IMR-90 (cell line): Measurements from ENCODE around the gene INSM1. TPM values are rescaled to one million over a fixed set of nuclear protein-coding genes. Genes with fewer than 3 reads are reported as not detected.

ENCODE experiments used
- ATAC-seq: fragments of 200-7000 bp; cut with Tn5 transposase; 2 replicates; pipeline ENCODE4 v1.9.1; 2020; ENCODE audit warnings: low read depth, mild to moderate bottlenecking, moderate library complexity
- BruUV-seq: library from RNA; stranded (reverse); fragments of 400-500 nt; replicated peaks from 2 replicates; lab custom pipeline; 2021; lab: Mats Ljungman, UMichigan
- CTCF ChIA-PET: fragments of 300-600 bp; formaldehyde crosslinking; extraction: SDS; loops from one replicate; lab custom pipeline; 2021; ENCODE audit warnings: antibody characterized with exemption; lab: Yijun Ruan, JAX
- POLR2A ChIA-PET: fragments of 300-600 bp; sonication (Branson Sonifier 250); formaldehyde crosslinking; loops from one replicate; lab custom pipeline; 2022; ENCODE audit warnings: antibody characterized with exemption; ENCODE audit not compliant: unreplicated experiment; lab: Charles Lee
- DNase-seq: peaks from one replicate; pipeline ENCODE4 v3.0.0; 2013
- H2AFZ ChIP-seq: replicated peaks from 2 replicates; pipeline ENCODE3; 2013; ENCODE audit warnings: low read length, mild to moderate bottlenecking; ENCODE audit not compliant: poor library complexity
- H2AK5ac ChIP-seq: 2 replicates; pipeline ENCODE4 v1.6.1; 2013; ENCODE audit warnings: low read depth, low read length, inconsistent platforms
- H2AK9ac ChIP-seq: replicated peaks from 2 replicates; pipeline ENCODE3; 2013; ENCODE audit warnings: mild to moderate bottlenecking, low read depth, low read length, moderate library complexity; ENCODE audit not compliant: poor library complexity
- H2BK120ac ChIP-seq: 2 replicates; pipeline ENCODE4 v1.6.1; 2013; ENCODE audit warnings: low read depth, low read length, inconsistent platforms
- H2BK15ac ChIP-seq: 3 replicates; pipeline ENCODE4 v1.6.1; 2013; ENCODE audit warnings: low read depth, low read length, inconsistent platforms
- H2BK20ac ChIP-seq: 2 replicates; pipeline ENCODE4 v1.6.1; 2013; ENCODE audit warnings: low read depth, mild to moderate bottlenecking, inconsistent platforms, low read length, moderate library complexity
- H2BK5ac ChIP-seq: 2 replicates; pipeline ENCODE4 v1.6.1; 2013; ENCODE audit warnings: mild to moderate bottlenecking, low read depth, low read length, inconsistent platforms; ENCODE audit not compliant: poor library complexity, severe bottlenecking
- H3K14ac ChIP-seq: replicated peaks from 2 replicates; pipeline ENCODE4 v1.6.1; 2013; ENCODE audit warnings: low read depth, low read length, inconsistent platforms
- H3K18ac ChIP-seq: 2 replicates; pipeline ENCODE4 v1.6.1; 2013; ENCODE audit warnings: low read depth, low read length, control low read depth
- H3K23ac ChIP-seq: 2 replicates; pipeline ENCODE4 v1.6.1; 2013; ENCODE audit warnings: low read depth, low read length, inconsistent platforms
- H3K27ac ChIP-seq: 2 replicates; pipeline ENCODE4 v1.5.1; 2013; ENCODE audit warnings: mild to moderate bottlenecking, control low read depth, low read length; ENCODE audit not compliant: insufficient read depth
- H3K27me3 ChIP-seq: 2 replicates; pipeline ENCODE4 v1.6.1; 2013; ENCODE audit warnings: low read length; ENCODE audit not compliant: control insufficient read depth, insufficient read depth
- H3K36me3 ChIP-seq: 2 replicates; pipeline ENCODE4 v1.6.1; 2013; ENCODE audit warnings: low read length, mixed read lengths; ENCODE audit not compliant: control insufficient read depth, insufficient read depth
- H3K4ac ChIP-seq: 2 replicates; pipeline ENCODE4 v1.6.1; 2013; ENCODE audit warnings: low read depth, low read length, inconsistent platforms
- H3K4me1 ChIP-seq: 2 replicates; pipeline ENCODE4 v1.6.1; 2013; ENCODE audit warnings: low read length, mixed read lengths; ENCODE audit not compliant: control insufficient read depth, insufficient read depth
- H3K4me2 ChIP-seq: 2 replicates; pipeline ENCODE4 v1.6.1; 2013; ENCODE audit warnings: low read depth, mild to moderate bottlenecking, control low read depth, low read length, moderate library complexity
- H3K4me3 ChIP-seq: 2 replicates; pipeline ENCODE4 v1.5.1; 2013; ENCODE audit warnings: low read depth, mild to moderate bottlenecking, control low read depth, low read length, moderate library complexity; ENCODE audit not compliant: insufficient read depth
- H3K56ac ChIP-seq: 2 replicates; pipeline ENCODE4 v1.6.1; 2013; ENCODE audit warnings: low read length, inconsistent platforms; ENCODE audit not compliant: insufficient read depth; ENCODE audit errors: extremely low read depth
- H3K79me1 ChIP-seq, 2 experiments: 2 replicates each; pipeline ENCODE4 v1.6.1; 2013; ENCODE audit warnings: low read length in 2 of 2, inconsistent platforms in 1 of 2, low read depth in 1 of 2
- H3K9ac ChIP-seq: 2 replicates; pipeline ENCODE4 v1.6.1; 2013; ENCODE audit warnings: low read depth, low read length, control low read depth
- H3K9me1 ChIP-seq: 2 replicates; pipeline ENCODE4 v1.6.1; 2013; ENCODE audit warnings: low read length, inconsistent platforms; ENCODE audit not compliant: insufficient read depth
- H3K9me3 ChIP-seq: 2 replicates; pipeline ENCODE4 v1.6.1; 2013; ENCODE audit warnings: low read length; ENCODE audit not compliant: control insufficient read depth, insufficient read depth
- H4K20me1 ChIP-seq: 2 replicates; pipeline ENCODE4 v1.6.1; 2013; ENCODE audit warnings: low read length, inconsistent platforms; ENCODE audit not compliant: insufficient read depth
- H4K5ac ChIP-seq: 2 replicates; pipeline ENCODE4 v1.6.1; 2013; ENCODE audit warnings: mild to moderate bottlenecking, low read depth, low read length, control low read depth
- H4K8ac ChIP-seq, 2 experiments: 2 replicates each; pipeline ENCODE4 v1.6.1; 2013; ENCODE audit warnings: low read depth in 2 of 2, low read length in 2 of 2, control low read depth in 1 of 2, inconsistent platforms in 1 of 2
- H4K91ac ChIP-seq: 2 replicates; pipeline ENCODE4 v1.6.1; 2013; ENCODE audit warnings: low read depth, low read length, inconsistent platforms; ENCODE audit not compliant: insufficient read depth
- BHLHE40 ChIP-seq: fragments of 150-350 bp; IDR thresholded peaks from 2 replicates; pipeline ENCODE4 v1.6.1; 2016; ENCODE audit warnings: mild to moderate bottlenecking, low read depth, low read length
- CHD1 ChIP-seq: IDR thresholded peaks from 2 replicates; pipeline ENCODE4 v1.6.1; 2012; ENCODE audit warnings: low read depth, low read length, improper control_type of control experiment
- MXI1 ChIP-seq: IDR thresholded peaks from 2 replicates; pipeline ENCODE4 v1.6.1; 2012; ENCODE audit warnings: low read depth, mild to moderate bottlenecking, low read length, moderate library complexity, borderline replicate concordance
- POLR2A ChIP-seq: IDR thresholded peaks from 2 replicates; pipeline ENCODE4 v1.6.1; 2012; ENCODE audit warnings: mild to moderate bottlenecking, low read depth, low read length
- WGBS, 2 experiments: methylation state at CpG; one replicate each; pipeline versions ENCODE4 v1.1.5 to v1.1.7; 2013; ENCODE audit warnings: missing lambda C conversion rate in 2 of 2; ENCODE audit not compliant: insufficient read length in 1 of 2; ENCODE audit errors: extremely low coverage in 2 of 2; 5-methylcytosine and 5-hydroxymethylcytosine counted together
- dilution Hi-C: fragments of 300-500 bp; cut with HindIII; formaldehyde crosslinking; loops from one replicate; pipeline ENCODE4 v1.14.3; 2018; ENCODE audit warnings: low sequenced_read_pairs; ENCODE audit not compliant: unreplicated experiment
- in situ Hi-C: fragments of 300-500 bp; cut with MboI; formaldehyde crosslinking; loops from 3 replicates; pipeline ENCODE4 v1.14.3; 2019; ENCODE audit warnings: low sequenced_read_pairs, inconsistent platforms, mixed read lengths
- intact Hi-C: fragments of 100-400 bp; cut with micrococcal nuclease; formaldehyde crosslinking; loops from 2 replicates; pipeline ENCODE4 v1.10.0; 2022
- polyA plus RNA-seq, 3 experiments: library from polyadenylated mRNA; depleted of rRNA; stranded (reverse); fragments of >200 nt; gene quantifications; 2 replicates each; pipeline ENCODE4 v1.2.3, GENCODE V29; 2012; ENCODE audit warnings: low replicate concordance in 1 of 3
- total RNA-seq: library from RNA; depleted of rRNA; stranded (reverse); fragments of >200 nt; gene quantifications from 2 replicates; pipeline ENCODE4 v1.2.3, GENCODE V29; 2012

Gene INSM1
- total and polyA plus RNA-seq, 2 of the 4 experiments (the other 2 are of a cell fraction), result not detected

DNA sequence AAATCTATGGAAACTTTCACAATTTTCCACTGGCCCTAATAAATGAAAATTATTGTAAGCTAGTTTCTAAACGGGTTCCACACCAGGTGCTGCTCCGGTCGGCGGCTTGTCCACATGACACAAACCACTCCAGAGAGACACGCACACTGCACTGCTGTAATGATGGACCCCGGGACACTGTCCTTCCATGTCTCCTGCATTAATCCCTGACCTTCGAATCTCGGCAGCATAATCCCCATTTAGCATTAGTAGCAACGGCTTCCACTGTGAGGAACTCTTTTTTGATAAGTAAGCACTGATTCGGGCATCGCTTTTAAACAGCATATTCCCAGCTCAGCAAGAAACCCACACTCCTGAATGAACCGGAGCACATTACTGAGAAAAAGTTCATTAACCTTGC lies 43.5 kb downstream of the INSM1 start:
- Histone ChIP-seq H3K18ac (no peak overlapping the region), H3K56ac (no peak overlapping the region), H4K8ac (no peak overlapping the region), H3K27ac (no peak overlapping the region), H3K9me1 (no peaks in the 10 kb centered on the region; the same call in 1 of the 2 replicates), H2AK5ac (no peak overlapping the region), H3K14ac (no peak overlapping the region), H3K79me1 (no peaks in the 10 kb centered on the region), H3K4ac (no peak overlapping the region), H2AK9ac (no peak overlapping the region), H3K27me3 (no peaks in the 10 kb centered on the region; the same call in 1 of the 2 replicates), H2AFZ (no peak overlapping the region), H2BK120ac (no peak overlapping the region), H2BK20ac (no peak overlapping the region), H3K23ac (no peak overlapping the region), H2BK15ac (no peak overlapping the region), H2BK5ac (no peak overlapping the region), H4K5ac (no peak overlapping the region), H3K9me3 (no peaks in the 10 kb centered on the region), H4K91ac (no peak overlapping the region), H3K4me2 (no peak overlapping the region), H3K4me3 (no peak overlapping the region), H3K4me1 (no peaks in the 10 kb centered on the region), H3K9ac (no peak overlapping the region), H4K20me1 (no peaks in the 10 kb centered on the region), H3K36me3 (no peaks in the 10 kb centered on the region)
- ChIA-PET CTCF (no interaction called here), POLR2A (interaction anchor here (0.5 kb wide), 1 partner anchor 1750 kb away, joined by 5 read pairs; no protein-coding TSS in a partner anchor)
- intact Hi-C loops, result no loop called here
- no TSS peak for BruUV-seq
- WGBS, 2 experiments, result 84% methylated on average over 7 of the region's 12 CpGs; no CpG with 5 or more reads in 1 of the 2 experiments
- in situ Hi-C loops, result no loop called here
- TF ChIP-seq POLR2A, result no peak
- TF ChIP-seq MXI1, result no peak
- TF ChIP-seq CHD1, result no peak
- no peak for TF ChIP-seq BHLHE40
- ATAC-seq, result no peak
- dilution Hi-C loops, result no loop called here
- no peak for DNase-seq
